HG03060 (cell line): ENCODE data around the gene MLKL.
"Not testable (repeated sequence)": the region's sequence is repeated elsewhere in the genome, so short reads cannot be mapped to it uniquely, and the experiment has no call there.

Experiments
- ATAC-seq: cut with Tn5 transposase; IDR thresholded peaks from one replicate; pipeline ENCODE4 v1.9.1; 2021; ENCODE audit warnings: low read depth, moderate number of reproducible peaks; ENCODE audit not compliant: unreplicated experiment

Gene MLKL

DNA sequence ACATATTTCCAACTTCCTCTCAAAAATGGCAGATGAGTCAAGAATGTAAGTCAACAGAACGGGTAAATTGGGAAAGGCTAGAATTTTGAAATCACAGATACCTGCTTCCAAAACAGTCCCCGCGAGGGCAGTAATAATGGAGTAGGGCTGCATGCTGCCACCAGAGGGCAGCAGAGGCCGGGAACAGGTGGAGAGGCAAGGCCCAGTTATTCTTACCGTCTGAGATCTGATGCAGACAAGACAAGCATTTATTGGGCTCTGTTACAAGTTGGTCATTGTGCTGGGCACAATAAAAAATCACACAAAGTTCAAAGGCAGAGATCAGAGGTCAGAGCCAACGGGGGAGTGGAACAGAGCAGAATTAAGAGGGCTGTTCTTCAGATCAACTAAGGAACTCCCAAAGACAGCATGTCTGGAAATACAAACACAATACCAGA, 8.8 kb upstream of the MLKL start:
- ATAC-seq, result no peak

DNA sequence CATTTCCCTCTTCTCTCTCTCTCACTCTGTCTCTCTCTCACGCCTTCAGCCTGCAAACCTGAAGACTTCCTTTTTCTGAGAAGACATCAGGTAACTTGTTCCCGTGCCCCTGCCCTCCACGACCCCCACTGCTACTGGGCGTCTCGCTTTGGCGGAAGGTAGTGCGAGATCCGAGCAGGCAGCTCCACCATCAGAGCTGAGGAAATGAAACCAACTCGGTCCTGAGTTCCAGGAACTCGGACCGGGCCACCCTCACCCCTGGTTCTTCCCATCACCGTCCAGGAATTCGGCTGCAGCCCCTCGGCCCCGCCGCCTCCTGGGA, 585 bp downstream of the MLKL start:
- ATAC-seq, result no peak

DNA sequence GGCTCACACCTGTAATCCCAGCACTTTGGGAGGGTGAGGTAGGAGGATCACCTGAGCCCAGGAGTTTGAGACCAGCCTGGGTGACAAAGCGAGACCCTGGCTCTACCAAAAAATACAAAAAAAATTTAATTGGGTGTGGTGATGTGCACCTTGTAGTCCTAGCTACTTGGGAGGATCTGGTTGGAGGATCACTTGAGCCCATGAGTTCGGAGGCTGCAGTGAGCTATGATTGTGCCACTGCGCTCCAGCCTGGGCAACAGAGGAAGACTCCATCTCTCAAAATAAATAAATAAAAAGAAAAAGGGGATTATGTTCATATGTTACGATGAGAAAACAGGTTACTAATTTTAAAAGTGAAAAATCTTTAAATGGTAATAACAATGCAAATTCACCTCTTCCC, 996 bp downstream of the MLKL start:
- ATAC-seq, result no peak

DNA sequence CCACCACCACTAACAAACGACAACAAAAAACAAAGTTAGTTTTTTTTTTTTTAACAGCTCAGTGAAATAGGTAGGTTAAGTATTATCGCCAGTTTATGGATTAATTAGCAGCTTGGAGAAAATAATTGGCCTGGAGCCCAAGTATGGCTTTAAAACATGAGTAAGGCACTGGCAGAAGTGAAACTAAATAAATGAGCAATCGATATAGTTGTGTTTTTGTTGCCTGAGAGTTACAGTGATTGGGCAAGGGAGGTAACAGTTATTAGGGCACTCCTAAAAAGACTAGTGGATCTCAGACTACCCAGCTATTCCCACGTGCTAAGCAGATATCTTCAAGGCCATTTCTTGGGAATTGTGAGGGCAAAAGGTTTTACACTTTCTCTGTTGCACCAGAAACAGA, 2.4 kb downstream of the MLKL start:
- ATAC-seq, result no peak

DNA sequence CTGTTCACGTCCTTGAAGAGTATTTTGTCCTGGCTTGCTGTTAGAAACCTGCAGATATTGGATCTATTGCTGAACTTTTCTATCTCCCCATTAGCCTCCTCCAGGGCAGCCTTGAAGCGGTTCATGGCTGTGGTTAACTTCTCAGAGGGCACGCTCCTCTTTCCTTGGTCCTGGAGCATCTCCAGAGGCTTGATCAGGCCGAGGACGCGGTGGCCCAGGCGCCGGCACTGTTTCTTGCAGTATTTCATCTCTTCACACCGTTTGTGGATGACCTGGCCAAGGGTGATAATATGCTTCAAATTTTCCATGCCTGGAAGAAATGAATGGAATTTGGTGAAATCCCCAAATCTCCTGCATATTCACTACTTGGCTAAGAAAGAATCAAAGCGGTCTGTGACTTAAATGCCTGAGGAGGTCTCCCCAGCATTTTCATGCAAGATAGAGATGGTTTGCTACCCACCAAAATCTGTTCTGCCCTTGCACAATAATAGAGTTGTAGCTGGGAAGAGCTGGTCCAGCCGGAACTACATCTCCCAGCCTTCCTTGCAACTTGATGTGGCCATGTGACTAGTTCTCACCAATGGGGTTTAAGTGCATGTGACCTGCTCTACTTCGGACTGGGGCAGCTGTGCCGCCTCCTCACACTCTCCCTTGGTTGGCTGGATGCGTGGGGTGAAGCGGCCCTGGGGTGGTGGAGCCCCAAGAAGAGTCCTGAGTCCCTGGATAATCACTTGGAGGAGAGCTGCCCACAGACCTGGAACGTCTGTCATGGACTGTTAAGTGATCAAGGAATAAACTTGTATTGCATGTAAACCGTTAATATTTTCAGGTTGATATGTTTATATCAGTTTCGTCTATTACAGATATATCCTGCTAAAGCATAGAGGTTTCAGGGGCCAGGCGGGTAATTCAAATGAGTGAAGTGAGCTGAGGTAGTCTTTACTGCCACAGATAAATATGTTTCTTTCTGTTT, 4.9 kb downstream of the MLKL start:
- ATAC-seq, result peak; percentile 62

DNA sequence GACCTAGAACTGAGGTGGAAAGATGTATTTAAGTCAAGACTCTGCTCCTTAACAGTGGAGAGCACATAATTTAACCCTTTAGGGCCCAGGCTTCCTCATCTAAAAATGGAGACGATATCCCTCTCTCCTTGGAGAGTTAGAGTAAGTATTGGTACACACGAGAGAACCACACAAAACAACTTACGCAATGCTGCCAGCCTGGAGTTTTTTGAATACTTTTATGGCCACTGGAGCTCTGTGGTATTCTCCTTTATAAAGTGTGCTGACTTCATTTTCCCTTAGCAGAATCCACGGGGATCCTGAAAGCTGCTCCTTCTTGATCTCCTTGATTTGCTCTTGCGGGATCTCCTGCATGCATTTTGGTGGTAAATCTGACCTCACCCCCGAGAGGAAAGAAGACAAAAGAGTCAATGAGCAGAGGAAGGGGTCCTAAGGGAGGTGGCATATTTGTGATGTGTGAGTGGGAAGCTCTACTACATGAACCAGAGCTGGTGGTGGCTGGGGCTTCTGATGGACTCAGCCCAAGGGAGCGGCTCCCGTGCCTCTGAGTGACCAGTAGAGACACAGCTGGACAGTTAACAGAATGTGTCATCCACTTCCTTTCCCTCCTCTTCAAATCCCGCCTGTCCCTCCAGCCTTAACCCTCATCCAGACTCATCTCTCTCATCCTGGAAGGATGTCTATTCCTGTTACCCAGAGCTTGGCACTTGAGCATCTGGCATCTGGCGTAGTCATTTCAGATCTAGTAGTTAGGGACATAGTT, 9.4 kb downstream of the MLKL start:
- no peak for ATAC-seq

DNA sequence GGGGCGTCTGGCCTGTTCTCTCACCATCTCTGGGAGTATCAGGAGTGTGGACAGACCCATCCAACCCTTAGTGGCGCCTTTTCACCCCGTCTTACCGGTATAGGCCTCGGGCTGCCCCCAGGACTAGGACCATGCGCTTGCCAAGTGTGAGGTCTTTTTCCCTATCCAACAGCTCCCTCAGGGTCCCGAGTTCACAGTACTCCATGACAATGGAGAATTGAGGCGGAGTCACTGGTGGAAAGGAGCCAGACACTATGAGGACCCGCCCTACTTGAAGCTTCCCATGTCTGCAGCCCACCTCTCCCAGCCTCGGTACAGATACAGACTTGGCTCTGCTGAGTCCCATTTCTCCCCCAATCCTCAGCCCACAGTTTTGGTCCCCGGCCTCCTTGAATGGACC, 18.1 kb downstream of the MLKL start:
- ATAC-seq, result no peak

DNA sequence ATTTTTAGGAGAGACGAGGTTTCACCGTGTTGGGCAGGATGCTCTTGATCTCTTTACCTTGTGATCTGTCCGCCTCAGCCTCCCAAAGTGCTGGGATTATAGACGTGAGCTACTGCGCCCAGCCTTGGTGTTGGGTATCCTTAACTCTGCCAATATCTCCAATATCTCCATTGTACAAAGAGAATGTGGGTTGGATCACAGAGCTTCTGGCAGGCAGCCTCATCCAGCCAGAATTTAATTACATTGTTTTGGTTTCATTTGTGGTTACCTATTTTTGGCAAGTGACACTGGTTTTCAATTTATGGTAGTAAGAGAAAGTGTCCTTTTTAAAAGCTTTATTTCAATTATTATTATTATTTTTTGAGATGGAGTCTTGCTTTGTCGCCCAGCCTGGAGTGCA, 20.0 kb downstream of the MLKL start:
- no peak for ATAC-seq

DNA sequence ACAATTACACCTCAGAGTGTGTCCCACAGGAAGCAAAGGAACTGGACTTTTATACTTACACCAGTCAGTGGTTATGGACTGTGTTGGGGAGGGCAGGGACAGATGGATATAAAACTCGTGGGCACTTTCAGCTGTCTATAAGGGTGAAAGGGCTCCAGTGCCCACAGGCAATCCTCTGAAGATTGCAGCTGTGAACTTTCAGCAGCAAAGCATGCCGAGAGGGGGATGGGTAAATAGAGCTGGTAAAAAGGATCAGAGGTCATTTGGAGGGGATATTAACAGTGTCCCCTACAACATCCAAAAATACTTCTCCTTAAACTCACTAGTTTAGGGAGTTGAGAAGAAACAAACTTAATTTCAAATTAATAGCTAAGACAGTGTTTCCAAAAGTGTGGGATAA, 20.7 kb downstream of the MLKL start:
- no peak for ATAC-seq

DNA sequence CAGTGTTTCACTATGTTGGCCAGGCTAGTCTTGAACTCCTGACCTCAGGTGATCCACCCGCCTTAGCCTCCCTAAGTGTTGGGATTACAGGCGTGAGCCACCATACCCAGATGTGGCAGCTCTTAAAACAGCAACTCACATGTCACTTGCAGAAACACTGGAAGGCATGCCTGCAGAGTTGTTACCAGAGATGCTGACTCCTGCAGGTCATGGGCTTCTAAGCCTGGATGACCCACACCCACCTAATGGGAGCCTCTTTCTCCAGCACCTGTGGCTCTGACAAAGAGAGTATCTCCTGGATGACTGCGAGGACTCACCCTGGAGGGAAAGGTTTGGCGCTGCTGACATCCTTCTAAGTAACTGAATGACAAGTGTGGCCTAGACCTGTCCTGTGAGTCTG, 22.8 kb downstream of the MLKL start:
- no peak for ATAC-seq

DNA sequence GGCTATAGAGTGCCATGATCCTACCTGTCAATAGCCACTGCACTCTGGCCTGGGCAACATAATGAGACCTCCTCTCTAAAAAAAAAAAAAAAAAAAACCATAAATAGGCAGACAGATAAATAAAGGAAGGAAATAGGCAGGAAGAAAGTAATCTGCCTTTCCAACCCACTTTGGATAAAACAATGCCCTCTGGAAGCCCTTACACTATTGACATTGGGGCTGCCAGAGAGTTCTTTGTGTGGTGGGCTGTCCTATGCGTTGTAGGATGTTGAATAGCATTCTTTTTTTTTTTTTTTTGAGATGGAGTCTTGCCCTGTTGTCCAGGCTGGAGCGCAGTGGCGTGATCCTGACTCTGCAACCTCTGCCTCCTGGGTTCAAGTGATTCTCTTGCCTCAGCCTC, 26.8 kb downstream of the MLKL start:
- no peak for ATAC-seq

DNA sequence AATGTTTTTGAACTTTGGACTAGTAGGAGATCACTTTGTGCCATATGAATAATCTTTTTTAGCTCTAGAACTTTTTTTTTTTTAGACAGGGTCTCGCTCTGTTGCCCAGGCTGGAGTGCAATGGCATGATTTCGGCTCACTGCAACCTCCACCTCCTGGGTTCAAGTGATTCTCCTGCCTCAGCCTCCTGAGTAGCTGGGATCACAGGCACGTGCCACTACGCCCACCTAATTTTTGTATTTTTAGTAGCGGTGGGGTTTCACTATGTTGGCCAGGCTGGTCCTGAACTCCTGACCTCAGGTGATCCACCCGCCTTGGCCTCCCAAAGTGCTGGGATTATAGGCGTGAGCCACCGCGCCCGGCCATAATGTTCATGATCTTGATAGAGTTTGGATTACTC, 31.8 kb downstream of the MLKL start:
- not testable (repeated sequence) for ATAC-seq

DNA sequence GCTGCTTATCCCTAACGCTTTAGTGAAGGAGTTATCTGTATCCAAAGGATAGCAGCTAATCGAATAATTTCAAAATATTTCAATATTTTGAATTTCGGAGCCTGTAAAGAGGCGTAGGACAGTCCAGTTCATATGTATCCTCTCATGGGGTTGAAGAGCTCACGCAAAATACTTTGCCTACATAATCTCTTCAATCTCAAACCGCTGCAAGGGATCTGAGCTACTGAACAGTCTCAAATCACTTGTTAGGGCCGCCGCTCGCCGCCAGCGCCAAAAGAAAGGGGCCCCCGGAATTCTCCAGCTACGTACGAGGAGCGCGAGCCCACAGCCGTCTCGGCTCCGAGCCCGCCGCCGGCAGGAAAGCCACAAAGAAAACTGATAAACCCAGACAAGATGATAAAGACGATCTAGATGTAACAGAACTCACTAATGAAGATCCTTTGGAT, 33.4 kb downstream of the MLKL start:
- no peak for ATAC-seq

DNA sequence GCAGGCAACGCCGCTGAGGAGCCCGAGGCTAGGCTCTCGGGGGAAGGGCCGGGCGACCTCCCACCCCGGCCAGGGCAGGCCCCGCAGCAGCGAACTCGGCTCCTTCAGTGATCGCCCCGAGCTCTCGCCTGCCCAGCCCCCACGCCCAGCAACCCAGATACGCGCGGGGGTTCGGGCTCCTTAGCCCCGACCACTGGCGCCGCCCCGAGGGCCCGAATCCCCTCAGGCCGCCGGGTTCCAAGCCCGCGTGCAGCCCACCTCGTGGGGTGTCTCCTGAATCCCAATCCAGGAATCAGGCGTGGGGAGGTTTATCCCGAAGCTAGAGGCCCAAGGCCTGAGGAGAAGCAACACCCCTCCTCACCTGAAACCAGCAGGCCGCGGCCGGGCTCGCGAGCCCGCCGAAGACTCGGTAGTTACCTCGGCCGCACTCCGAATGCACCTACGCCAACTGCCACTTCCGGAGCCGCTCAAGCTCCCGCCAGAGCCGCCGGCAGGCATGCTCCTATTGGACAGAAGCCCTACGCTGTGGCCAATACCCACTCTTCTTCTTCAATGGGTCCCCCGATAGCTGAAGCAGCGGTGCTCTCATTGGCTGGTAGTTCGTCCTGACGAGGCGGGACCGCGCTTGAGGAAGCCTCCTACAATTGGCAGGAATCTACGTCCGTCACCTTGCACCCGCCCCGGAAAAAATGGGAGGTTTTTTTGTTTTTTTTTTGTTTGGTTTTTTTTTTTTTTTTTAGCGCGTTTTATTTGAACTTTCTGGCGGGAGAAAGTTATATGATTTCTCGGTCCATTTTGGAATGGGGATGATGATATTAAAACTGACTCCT, 34.0 kb downstream of the MLKL start, which contains the start of gene RFWD3:
Gene RFWD3 (minus strand): TSS at position 453 of the 830 bp plus-strand sequence. CDS start 5,428 bp downstream, outside the sequence.
- peak; percentile 100 for ATAC-seq

DNA sequence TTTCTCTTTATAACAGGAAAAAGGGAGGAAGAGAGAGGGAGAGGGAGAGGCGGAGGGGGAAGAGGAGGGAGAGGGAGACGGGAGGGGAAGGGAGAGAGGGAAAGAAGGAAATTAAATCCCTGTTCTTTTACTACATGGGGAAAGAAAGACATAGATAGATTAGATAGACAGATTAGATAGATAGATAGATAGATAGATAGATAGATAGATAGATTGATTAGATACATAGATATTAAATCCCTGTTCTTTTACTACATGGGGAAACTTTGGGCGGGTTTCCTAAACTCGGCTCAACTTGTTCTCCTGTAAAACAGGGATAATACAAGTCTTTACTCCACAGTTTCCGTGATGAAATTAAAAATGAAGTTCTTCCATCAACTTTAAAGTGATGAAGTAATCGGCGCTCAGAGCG, 34.6 kb downstream of the MLKL start:
- no peak for ATAC-seq

DNA sequence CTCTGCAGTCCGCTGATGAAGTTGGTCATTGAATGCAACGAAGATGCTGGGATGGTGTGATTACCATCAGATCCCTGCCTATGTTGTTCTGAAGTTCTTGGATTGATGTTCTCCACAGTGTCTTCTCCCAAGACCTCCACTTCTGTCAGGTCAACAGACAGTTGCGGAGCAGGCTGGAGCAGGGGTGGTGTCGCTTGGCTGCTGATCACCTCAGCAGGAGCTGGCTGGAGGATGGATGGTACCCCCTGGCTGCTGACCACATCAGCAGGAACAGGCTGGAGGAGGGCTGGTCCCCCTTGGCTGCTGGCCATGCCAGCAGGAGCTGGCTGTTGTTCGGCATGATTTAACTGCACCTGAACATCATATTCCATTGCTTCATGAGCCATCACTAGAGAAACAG, 39.6 kb downstream of the MLKL start:
- ATAC-seq, result no peak

DNA sequence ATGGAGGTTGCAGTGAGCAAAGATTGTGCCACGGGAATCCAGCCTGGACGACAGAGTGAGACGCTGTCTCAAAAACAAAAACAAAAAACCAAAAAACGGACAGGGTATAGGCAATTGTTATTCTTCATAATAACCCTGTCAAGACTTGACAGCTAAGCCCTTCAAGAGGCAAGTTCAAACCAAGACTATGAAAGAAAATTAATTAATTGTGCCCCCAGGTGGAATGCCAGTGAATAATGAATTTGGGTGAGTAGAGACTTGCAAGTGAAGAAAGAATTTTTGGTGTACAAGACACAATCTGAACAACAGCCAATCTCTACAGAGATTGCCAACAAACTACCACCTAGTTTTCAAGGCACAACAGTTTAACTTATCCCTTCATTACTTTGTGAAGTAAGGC, 40.3 kb downstream of the MLKL start:
- ATAC-seq, result no peak

DNA sequence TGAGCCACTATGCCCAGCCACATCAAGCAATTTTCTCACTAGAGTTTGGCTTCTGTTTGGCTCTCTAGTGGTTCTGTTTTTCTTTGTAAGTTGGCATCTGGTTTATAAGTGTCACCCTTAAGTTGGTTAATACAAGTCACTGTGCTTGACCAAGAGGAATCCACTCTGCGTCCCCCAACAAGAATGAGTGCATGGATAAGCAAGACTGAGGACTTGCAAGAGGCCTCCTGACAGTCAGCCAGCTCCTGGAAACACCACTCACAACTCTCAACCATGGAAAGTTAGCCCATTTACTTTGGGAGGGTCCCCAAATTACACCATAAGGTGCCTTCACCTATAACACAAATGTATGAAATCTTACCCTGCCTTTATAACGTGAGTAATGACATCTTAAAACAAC, 41.6 kb downstream of the MLKL start:
- no peak for ATAC-seq

DNA sequence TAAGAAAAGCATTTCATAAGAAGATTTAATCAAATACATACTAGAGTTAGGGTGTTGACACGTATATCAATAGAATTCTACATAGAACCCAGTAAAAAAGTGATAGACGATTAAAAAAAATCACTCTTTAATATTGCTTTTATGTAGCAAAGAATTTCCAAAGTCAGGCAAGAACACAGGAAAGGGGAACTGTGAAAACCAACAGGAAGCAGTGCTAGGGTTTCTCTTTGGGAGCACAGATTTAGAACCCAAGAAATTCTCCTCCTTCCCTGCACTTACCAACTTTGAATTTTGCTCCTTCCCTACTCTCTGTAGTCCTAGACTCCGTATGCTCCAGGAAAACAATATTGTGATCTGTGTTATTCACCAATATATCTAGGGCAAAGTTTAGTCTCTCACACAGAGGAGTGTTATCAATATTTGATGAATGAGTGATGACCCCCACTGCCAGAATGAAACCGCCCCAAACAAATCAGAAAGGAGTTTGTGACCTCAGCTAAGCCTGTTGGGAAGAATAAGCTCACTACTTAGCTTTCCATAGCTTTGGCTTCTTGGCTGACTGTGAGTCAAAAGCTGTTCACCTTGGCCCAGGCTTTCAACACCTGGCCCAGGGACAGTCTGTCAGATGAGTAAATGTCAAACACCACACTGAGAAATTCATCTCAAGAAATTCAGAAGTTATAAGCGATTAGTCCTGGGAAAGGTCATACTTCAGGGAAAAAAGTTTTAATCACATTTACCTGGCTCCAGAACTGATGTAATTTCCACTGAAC, 42.6 kb downstream of the MLKL start:
- ATAC-seq, result no peak

DNA sequence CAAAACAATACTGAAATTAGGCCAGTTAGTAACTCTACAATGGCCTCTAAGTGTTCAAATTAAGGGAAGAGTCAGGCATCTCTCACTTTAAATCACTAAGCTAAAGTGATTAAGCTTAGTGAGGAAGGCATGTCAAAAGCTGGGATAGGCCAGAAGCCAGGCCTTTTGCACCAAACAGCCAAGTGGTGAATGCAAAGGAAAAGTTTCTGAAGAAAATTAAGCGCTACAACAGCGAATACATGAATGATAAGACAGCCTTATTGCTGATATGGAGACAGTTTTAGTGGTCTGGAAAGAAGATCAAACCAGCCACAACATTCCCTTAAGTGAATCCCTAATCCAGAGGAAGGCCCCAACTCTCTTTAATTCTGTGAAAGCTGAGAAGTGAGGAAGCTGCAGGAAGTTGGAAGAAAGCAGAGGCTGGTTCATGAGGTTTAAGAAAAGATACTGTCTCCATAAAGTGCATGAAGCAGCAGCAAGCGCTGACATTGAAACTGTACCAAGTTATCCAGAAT, 46.1 kb downstream of the MLKL start:
- ATAC-seq, result no peak
